ENCODE results near the gene FGFR3.

FGFR3 gene

GRCh38 chr4:1794809-1795298 lies 1.8 kb downstream of the FGFR3 start:
- no peak for TF ChIP-seq CTCF (IDR thresholded peaks at IDR 0.05)
- Mint-ChIP-seq H3K4me3 (no peak overlapping the region), H3K36me3 (ENCODE audit: low read depth) (no peaks in the 10 kb centered on the region), H3K9me3 (no peaks in the 10 kb centered on the region), H3K27me3 (ENCODE audit: low read depth, poor library complexity) (peaks cover 55% of the 10 kb centered on the region), H3K4me1 (peaks cover 11% of the 10 kb centered on the region), H3K27ac (no peak overlapping the region)
- DNase-seq, result no peak

- Mint-ChIP-seq H3K27me3 (ENCODE audit: low read depth, poor library complexity) (peaks cover 48% of the 10 kb centered on the region), H3K36me3 (ENCODE audit: low read depth) (no peaks in the 10 kb centered on the region), H3K27ac (no peak overlapping the region), H3K4me3 (peak overlapping the region; percentile 61), H3K9me3 (no peaks in the 10 kb centered on the region), H3K4me1 (peaks cover 10% of the 10 kb centered on the region)
- peak; percentile 49 for DNase-seq
- no peak for TF ChIP-seq CTCF (IDR thresholded peaks at IDR 0.05)
Observed at GRCh38 chr4:1795299-1796195, 2.5 kb downstream of the FGFR3 start.

- DNase-seq, result no peak
- TF ChIP-seq CTCF (IDR thresholded peaks at IDR 0.05), result no peak
- H3K36me3 Mint-ChIP-seq (ENCODE audit: low read depth), result no peaks in the 10 kb centered on the region
- H3K4me1 Mint-ChIP-seq, result peaks cover 6% of the 10 kb centered on the region
- no peak overlapping the region for H3K27ac Mint-ChIP-seq
- H3K27me3 Mint-ChIP-seq (ENCODE audit: low read depth, poor library complexity), result peaks cover 37% of the 10 kb centered on the region
- H3K4me3 Mint-ChIP-seq, result no peak overlapping the region
- no peaks in the 10 kb centered on the region for H3K9me3 Mint-ChIP-seq
Observed at GRCh38 chr4:1796486-1797204, 3.6 kb downstream of the FGFR3 start.

- Mint-ChIP-seq H3K4me3 (no peak overlapping the region), H3K27me3 (ENCODE audit: low read depth, poor library complexity) (peaks cover 29% of the 10 kb centered on the region), H3K36me3 (ENCODE audit: low read depth) (no peaks in the 10 kb centered on the region), H3K4me1 (peaks cover 6% of the 10 kb centered on the region), H3K27ac (no peak overlapping the region), H3K9me3 (no peaks in the 10 kb centered on the region)
- DNase-seq, result no peak
- TF ChIP-seq CTCF (IDR thresholded peaks at IDR 0.05), result no peak
Observed at GRCh38 chr4:1797298-1797860, 4.3 kb downstream of the FGFR3 start.

- Mint-ChIP-seq H3K4me3 (no peak overlapping the region), H3K27ac (no peak overlapping the region), H3K36me3 (ENCODE audit: low read depth) (no peaks in the 10 kb centered on the region), H3K9me3 (no peaks in the 10 kb centered on the region), H3K4me1 (peaks cover 6% of the 10 kb centered on the region), H3K27me3 (ENCODE audit: low read depth, poor library complexity) (peaks cover 24% of the 10 kb centered on the region)
- no peak for DNase-seq
- TF ChIP-seq CTCF (IDR thresholded peaks at IDR 0.05), result no peak
Observed at GRCh38 chr4:1797861-1798579, 4.9 kb downstream of the FGFR3 start.

Data from nephron progenitor cell (in vitro differentiated cells).